ENCODE data around the gene NUDT3. TPM values are rescaled to one million over a fixed set of nuclear protein-coding genes. Genes with fewer than 3 reads are reported as not detected.
"Not testable (repeated sequence)": the region's sequence is repeated elsewhere in the genome, so short reads cannot be mapped to it uniquely, and the experiment has no call there.

NUDT3 gene
- polyA plus RNA-seq, 3 donors: 9.3 to 33.3 (median 10.9) TPM

DNA sequence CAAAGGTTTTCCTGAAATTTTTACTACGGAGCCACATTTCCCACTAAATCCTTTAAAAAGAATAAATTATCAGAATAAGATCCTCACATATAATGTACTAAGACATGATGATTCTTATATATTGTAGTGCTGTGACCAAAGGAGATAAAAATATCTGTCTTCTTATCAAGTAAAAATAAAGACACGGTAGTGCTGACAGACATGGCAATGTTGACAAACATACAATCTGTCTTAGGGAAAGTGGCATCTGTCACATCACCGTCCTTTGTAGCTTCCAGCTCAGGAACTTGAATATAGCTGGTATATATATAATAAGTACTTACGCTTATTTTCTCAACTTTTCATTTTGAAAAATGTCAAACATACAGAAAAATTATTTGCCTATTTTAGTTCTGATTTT lies 66.8 kb downstream of the NUDT3 start:
- Histone ChIP-seq H3K4me3 (replicated peaks in 1 of 3; ENCODE audit: low read depth in 2 of 3, low read length in 3 of 3) (no peak overlapping the region), H3K79me2 (ENCODE audit: insufficient read depth, low read length) (peaks cover 92% of the 10 kb centered on the region), H2AFZ (ENCODE audit: insufficient read depth, low read depth, low read length, poor library complexity, severe bottlenecking) (no peak overlapping the region), H3K9me3 (replicated peaks in 1 of 2; ENCODE audit: control insufficient read depth in 1 of 2, insufficient read depth in 1 of 2, low read length in 2 of 2) (no peaks in the 10 kb centered on the region), H3K9ac (ENCODE audit: insufficient read depth, low read length, poor library complexity, severe bottlenecking) (no peak overlapping the region), H3K27ac (ENCODE audit: low read depth in 1 of 2, low read length in 2 of 2) (no peak overlapping the region), H3K36me3 (replicated peaks in 1 of 2; ENCODE audit: control insufficient read depth in 1 of 2, insufficient read depth in 2 of 2, low read length in 2 of 2) (peaks cover 2 to 36% of the 10 kb centered on the region in 2 donors), H3K4me1 (ENCODE audit: control insufficient read depth in 1 of 2, insufficient read depth in 2 of 2, low read length in 2 of 2) (no peaks in the 10 kb centered on the region), H3K4me2 (replicated peaks; ENCODE audit: extremely low read depth, low read length, poor library complexity, severe bottlenecking) (no peak overlapping the region), H3K27me3 (ENCODE audit: control insufficient read depth in 2 of 2, insufficient read depth in 2 of 2, low read length in 2 of 2) (no peaks in the 10 kb centered on the region), H4K20me1 (ENCODE audit: insufficient read depth, low read length) (peaks cover 59% of the 10 kb centered on the region)
- no peak for DNase-seq
- Mint-ChIP-seq H3K9me3 (no peaks in the 10 kb centered on the region), H3K36me3 (peaks cover 29 to 32% of the 10 kb centered on the region in 2 donors), H3K4me1 (peaks cover 4% of the 10 kb centered on the region), H3K27me3 (ENCODE audit: low read depth in 3 of 3) (no peaks in the 10 kb centered on the region), H3K27ac (peak overlapping the region in 1 of 7 donors; percentile 15), H3K4me3 (no peak overlapping the region)
- no peak for TF ChIP-seq CTCF (IDR thresholded peaks at IDR 0.05)
- WGBS (ENCODE audit: insufficient coverage): no CpG with 5 or more reads among the region's 4 CpGs
- intact Hi-C loops (cut with micrococcal nuclease): no loop called here

GRCh38 chr6:34324738-34325444 lies 67.6 kb downstream of the NUDT3 start:
- Histone ChIP-seq H3K9me3 (replicated peaks in 1 of 2; ENCODE audit: control insufficient read depth in 1 of 2, insufficient read depth in 1 of 2, low read length in 2 of 2) (no peaks in the 10 kb centered on the region), H3K27ac (ENCODE audit: low read depth in 1 of 2, low read length in 2 of 2) (peak overlapping the region in 1 of 2 donors; percentile 7), H4K20me1 (ENCODE audit: insufficient read depth, low read length) (peaks cover 55% of the 10 kb centered on the region), H3K4me3 (replicated peaks in 1 of 3; ENCODE audit: low read depth in 2 of 3, low read length in 3 of 3) (no peak overlapping the region), H2AFZ (ENCODE audit: insufficient read depth, low read depth, low read length, poor library complexity, severe bottlenecking) (no peak overlapping the region), H3K4me2 (replicated peaks; ENCODE audit: extremely low read depth, low read length, poor library complexity, severe bottlenecking) (no peak overlapping the region), H3K27me3 (ENCODE audit: control insufficient read depth in 2 of 2, insufficient read depth in 2 of 2, low read length in 2 of 2) (no peaks in the 10 kb centered on the region), H3K9ac (ENCODE audit: insufficient read depth, low read length, poor library complexity, severe bottlenecking) (no peak overlapping the region), H3K36me3 (replicated peaks in 1 of 2; ENCODE audit: control insufficient read depth in 1 of 2, insufficient read depth in 2 of 2, low read length in 2 of 2) (peaks cover 0 to 35% of the 10 kb centered on the region in 2 donors), H3K79me2 (ENCODE audit: insufficient read depth, low read length) (peaks cover 94% of the 10 kb centered on the region), H3K4me1 (ENCODE audit: control insufficient read depth in 1 of 2, insufficient read depth in 2 of 2, low read length in 2 of 2) (no peaks in the 10 kb centered on the region)
- Mint-ChIP-seq H3K27ac (peak overlapping the region in 1 of 7 donors; percentile 66), H3K36me3 (peaks cover 21 to 29% of the 10 kb centered on the region in 2 donors), H3K27me3 (ENCODE audit: low read depth in 3 of 3) (no peaks in the 10 kb centered on the region), H3K4me1 (peaks cover 4% of the 10 kb centered on the region), H3K4me3 (no peak overlapping the region), H3K9me3 (no peaks in the 10 kb centered on the region)
- whole genome bisulfite sequencing (ENCODE audit: insufficient coverage): 83% methylated on average over 2 of the region's 8 CpGs
- TF ChIP-seq CTCF (IDR thresholded peaks at IDR 0.05): no peak
- intact Hi-C loops (cut with micrococcal nuclease): no loop called here
- no peak for DNase-seq

GRCh38 chr6:34324221-34324620 lies 68.2 kb downstream of the NUDT3 start:
- WGBS (ENCODE audit: insufficient coverage): no CpG with 5 or more reads among the region's 2 CpGs
- H3K9me3 Mint-ChIP-seq; H3K27me3 ChIP-seq (ENCODE audit: control insufficient read depth in 2 of 2, insufficient read depth in 2 of 2, low read length in 2 of 2); H3K4me2 ChIP-seq (replicated peaks; ENCODE audit: extremely low read depth, low read length, poor library complexity, severe bottlenecking); H3K27ac ChIP-seq (ENCODE audit: low read depth in 1 of 2, low read length in 2 of 2); H3K4me1 ChIP-seq (ENCODE audit: control insufficient read depth in 1 of 2, insufficient read depth in 2 of 2, low read length in 2 of 2); intact Hi-C loops (cut with micrococcal nuclease); H3K4me3 ChIP-seq (replicated peaks in 1 of 3; ENCODE audit: low read depth in 2 of 3, low read length in 3 of 3); H3K4me1 Mint-ChIP-seq; H2AFZ ChIP-seq (ENCODE audit: insufficient read depth, low read depth, low read length, poor library complexity, severe bottlenecking); H3K9ac ChIP-seq (ENCODE audit: insufficient read depth, low read length, poor library complexity, severe bottlenecking); DNase-seq; H3K9me3 ChIP-seq (replicated peaks in 1 of 2; ENCODE audit: control insufficient read depth in 1 of 2, insufficient read depth in 1 of 2, low read length in 2 of 2); H3K27me3 Mint-ChIP-seq (ENCODE audit: low read depth in 3 of 3); H3K4me3 Mint-ChIP-seq: not testable (repeated sequence)
- H3K36me3 Mint-ChIP-seq: peaks cover 18 to 29% of the 10 kb centered on the region in 2 donors
- Histone ChIP-seq H4K20me1 (ENCODE audit: insufficient read depth, low read length) (peaks cover 55% of the 10 kb centered on the region), H3K79me2 (ENCODE audit: insufficient read depth, low read length) (peaks cover 96% of the 10 kb centered on the region), H3K36me3 (replicated peaks in 1 of 2; ENCODE audit: control insufficient read depth in 1 of 2, insufficient read depth in 2 of 2, low read length in 2 of 2) (peaks cover 0 to 34% of the 10 kb centered on the region in 2 donors)
- H3K27ac Mint-ChIP-seq: peak overlapping the region in 2 of 7 donors; percentile 26 to 74
